HepG2 (cell line): ENCODE data around the gene ELOVL2. TPM values are rescaled to one million over a fixed set of nuclear protein-coding genes. Genes with fewer than 3 reads are reported as not detected.
A peak's percentile ranks its signal among the peaks of the same experiment; 100 is the strongest.

ENCODE experiments used
- CBFB ChIP-seq: sonication (generic); formaldehyde crosslinking; IDR thresholded peaks from 2 replicates; pipeline ENCODE4 v1.4.0; 2020; ENCODE audit warnings: missing genetic modification reagents
- CEBPG ChIP-seq: IDR thresholded peaks from 2 replicates; pipeline ENCODE4 v1.6.1; 2016
- FOSL2 ChIP-seq: sonication (generic); formaldehyde crosslinking; IDR thresholded peaks from 2 replicates; pipeline ENCODE4 v1.4.0; 2020; ENCODE audit warnings: missing genetic modification reagents
- HDAC1 ChIP-seq: sonication (generic); formaldehyde crosslinking; IDR thresholded peaks from 2 replicates; pipeline ENCODE4 v1.5.1; 2020; ENCODE audit warnings: mild to moderate bottlenecking, missing genetic modification reagents
- HNF4G ChIP-seq, 2 experiments: sonication (generic) in 1 of 2; formaldehyde crosslinking in 1 of 2; IDR thresholded peaks; 2 replicates each; pipeline versions ENCODE4 v1.4.0 to v1.6.1; 2011 to 2020; ENCODE audit warnings: borderline replicate concordance in 2 of 2, low read depth in 2 of 2, mild to moderate bottlenecking in 2 of 2, low read length in 1 of 2, missing genetic modification reagents in 1 of 2, moderate library complexity in 1 of 2
- HOXD1 ChIP-seq: sonication (generic); formaldehyde crosslinking; IDR thresholded peaks from 2 replicates; pipeline ENCODE4 v1.5.0; 2020; ENCODE audit warnings: missing genetic modification reagents
- ISL2 ChIP-seq: sonication (generic); formaldehyde crosslinking; IDR thresholded peaks from 2 replicates; pipeline ENCODE4 v1.5.0; 2020; ENCODE audit warnings: missing genetic modification reagents
- JUN ChIP-seq: sonication (generic); formaldehyde crosslinking; IDR thresholded peaks from 2 replicates; pipeline ENCODE4 v1.4.0; 2020; ENCODE audit warnings: mild to moderate bottlenecking, missing genetic modification reagents
- JUNB ChIP-seq: sonication (generic); formaldehyde crosslinking; IDR thresholded peaks from 2 replicates; pipeline ENCODE4 v1.8.0; 2022; ENCODE audit warnings: missing genetic modification reagents, mild to moderate bottlenecking, borderline replicate concordance
- MAZ ChIP-seq, 2 experiments: sonication (generic) in 1 of 2; formaldehyde crosslinking in 1 of 2; IDR thresholded peaks; 2 replicates each; pipeline versions ENCODE4 v1.5.0 to v1.6.1; 2012 to 2020; ENCODE audit warnings: low read depth in 2 of 2, mild to moderate bottlenecking in 2 of 2, borderline replicate concordance in 1 of 2, improper control_type of control experiment in 1 of 2, low read length in 1 of 2, missing genetic modification reagents in 1 of 2, moderate library complexity in 1 of 2
- NR2F1 ChIP-seq, 2 experiments: fragments of 450-650 bp in 1 of 2; formaldehyde crosslinking in 1 of 2; IDR thresholded peaks; 2 replicates each; pipeline versions ENCODE4 v1.5.0 to v1.6.1; 2016 to 2020; ENCODE audit warnings: mild to moderate bottlenecking in 1 of 2, missing compliant biosample characterization in 1 of 2, missing genetic modification reagents in 1 of 2, moderate library complexity in 1 of 2
- NR2F2 ChIP-seq: IDR thresholded peaks from 2 replicates; pipeline ENCODE4 v1.6.1; 2012; ENCODE audit warnings: low read depth, inconsistent platforms, borderline replicate concordance
- SIX4 ChIP-seq: sonication (generic); formaldehyde crosslinking; IDR thresholded peaks from 2 replicates; pipeline ENCODE4 v1.4.0; 2020; ENCODE audit warnings: missing genetic modification reagents
- SP140L ChIP-seq: sonication (generic); formaldehyde crosslinking; IDR thresholded peaks from 2 replicates; pipeline ENCODE4 v1.4.0; 2020; ENCODE audit warnings: missing genetic modification reagents, borderline replicate concordance
- TBL1XR1 ChIP-seq: fragments of 150-350 bp; IDR thresholded peaks from 2 replicates; pipeline ENCODE4 v1.6.1; 2014; ENCODE audit warnings: borderline replicate concordance, low read length; ENCODE audit not compliant: partially characterized antibody
- YEATS4 ChIP-seq: sonication (generic); formaldehyde crosslinking; IDR thresholded peaks from 2 replicates; pipeline ENCODE4 v1.4.0; 2020; ENCODE audit warnings: missing genetic modification reagents, borderline replicate concordance
- ZNF160 ChIP-seq: sonication (generic); formaldehyde crosslinking; IDR thresholded peaks from 2 replicates; pipeline ENCODE4 v1.8.0; 2022; ENCODE audit warnings: mild to moderate bottlenecking, inconsistent platforms, missing genetic modification reagents
- ZNF614 ChIP-seq: IDR thresholded peaks from 2 replicates; pipeline ENCODE4 v1.6.1; 2018; ENCODE audit warnings: missing biosample characterization, missing genetic modification reagents, inconsistent platforms, borderline replicate concordance
- ZNF724P ChIP-seq: sonication (generic); formaldehyde crosslinking; IDR thresholded peaks from 2 replicates; pipeline ENCODE4 v1.8.0; 2022; ENCODE audit warnings: missing genetic modification reagents, borderline replicate concordance
- polyA plus RNA-seq, 8 experiments: library from polyadenylated mRNA; depleted of rRNA in 3 of 8; stranded (reverse) in 7 of 8; unstranded in 1 of 8; fragments of >200 nt; fragmentation: Illumina TruSeq in 4 of 8; extraction: Trizol in 4 of 8; gene quantifications; 2 replicates each; pipeline versions ENCODE4 v1.2.1 to v1.2.3, GENCODE V29; 2011 to 2016; ENCODE audit warnings: low read depth in 4 of 8, missing spikeins in 1 of 8, mixed read lengths in 1 of 8; ENCODE audit not compliant: insufficient read depth in 1 of 8
- total RNA-seq, 5 experiments: library from RNA; depleted of rRNA; stranded (reverse); fragments of >200 nt; fragmentation: Illumina TruSeq; extraction: Trizol; gene quantifications; 2 replicates each; pipeline ENCODE4 v1.2.3, GENCODE V29; 2016; ENCODE audit warnings: low read depth in 1 of 5
- TF ChIP-seq, protein P1 (sequence below): sonication (generic); formaldehyde crosslinking; conservative IDR thresholded peaks from 2 replicates; pipeline ENCODE4 v1.4.0; 2020; ENCODE audit warnings: missing genetic modification reagents
- TF ChIP-seq, protein P2 (sequence below): sonication (generic); formaldehyde crosslinking; IDR thresholded peaks from 2 replicates; pipeline ENCODE4 v1.4.0; 2020; ENCODE audit warnings: missing genetic modification reagents
- TF ChIP-seq, protein P3 (sequence below): sonication (generic); formaldehyde crosslinking; IDR thresholded peaks from 2 replicates; pipeline ENCODE4 v1.5.0; 2020; ENCODE audit warnings: missing genetic modification reagents
- TF ChIP-seq, protein P4 (sequence below): IDR thresholded peaks from 2 replicates; pipeline ENCODE4 v1.6.1; 2016; ENCODE audit warnings: missing compliant biosample characterization, missing genetic modification reagents, borderline replicate concordance

The ELOVL2 gene
- total and polyA plus RNA-seq, 2 of the 13 experiments (the other 11 are each of a cell fraction or from before 2014, with no cell fraction given) = 43.6 to 65.4 TPM

DNA sequence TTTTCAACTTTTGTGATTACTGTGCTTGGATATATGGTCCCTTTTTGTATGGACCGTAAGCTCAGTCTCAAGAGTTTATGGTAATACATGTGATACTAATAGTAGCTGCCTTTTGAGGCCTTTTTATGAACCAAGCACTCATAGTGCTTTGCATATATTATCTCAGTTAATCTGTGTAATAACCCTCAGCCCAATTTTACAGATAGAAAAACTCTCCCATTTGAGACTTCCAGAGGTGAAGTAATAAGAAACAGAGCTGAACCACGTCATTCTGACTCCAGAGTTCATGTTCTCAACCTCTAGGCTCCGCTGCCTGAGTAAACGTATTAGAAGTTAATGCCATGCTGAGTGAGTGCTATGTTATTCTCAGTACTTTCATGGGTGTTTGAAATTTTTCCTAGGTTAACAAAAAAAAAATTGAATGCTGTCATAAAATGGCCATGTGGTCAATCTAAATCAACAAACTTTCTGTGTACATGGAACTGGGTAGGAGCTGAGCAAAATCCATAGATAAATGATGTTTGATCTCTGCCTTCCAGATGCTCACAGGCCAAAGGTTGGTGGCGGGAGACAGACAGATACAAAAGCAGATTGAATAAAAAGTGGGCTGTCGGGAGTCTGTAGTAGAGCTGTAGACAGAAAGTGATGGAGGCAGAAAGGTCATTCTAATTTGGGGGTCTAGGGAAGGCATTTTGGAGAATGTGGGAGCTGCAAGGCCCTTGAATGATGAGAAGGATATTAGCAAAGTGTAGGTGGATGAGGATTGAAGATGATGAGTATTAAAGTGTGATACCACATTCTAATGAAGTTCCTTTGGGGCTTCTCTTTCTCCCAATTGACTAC is 22.6 kb upstream of the ELOVL2 start (continued):
- TF ChIP-seq SIX4 = peak; percentile 36; the same call in 1 of the 2 replicates
- TF ChIP-seq HOXD1 (CRISPR knock-in tag) = peak; percentile 86
- no peak for TF ChIP-seq ZNF160
- TF ChIP-seq CEBPG = peak; percentile 17; the same call in 1 of the 2 replicates
- TF ChIP-seq, protein P1, sequence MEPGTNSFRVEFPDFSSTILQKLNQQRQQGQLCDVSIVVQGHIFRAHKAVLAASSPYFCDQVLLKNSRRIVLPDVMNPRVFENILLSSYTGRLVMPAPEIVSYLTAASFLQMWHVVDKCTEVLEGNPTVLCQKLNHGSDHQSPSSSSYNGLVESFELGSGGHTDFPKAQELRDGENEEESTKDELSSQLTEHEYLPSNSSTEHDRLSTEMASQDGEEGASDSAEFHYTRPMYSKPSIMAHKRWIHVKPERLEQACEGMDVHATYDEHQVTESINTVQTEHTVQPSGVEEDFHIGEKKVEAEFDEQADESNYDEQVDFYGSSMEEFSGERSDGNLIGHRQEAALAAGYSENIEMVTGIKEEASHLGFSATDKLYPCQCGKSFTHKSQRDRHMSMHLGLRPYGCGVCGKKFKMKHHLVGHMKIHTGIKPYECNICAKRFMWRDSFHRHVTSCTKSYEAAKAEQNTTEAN (CRISPR knock-in tag) = 0 out of 2 replicates have a peak, but pooled peaks have one; percentile 15
- TF ChIP-seq, protein P2, sequence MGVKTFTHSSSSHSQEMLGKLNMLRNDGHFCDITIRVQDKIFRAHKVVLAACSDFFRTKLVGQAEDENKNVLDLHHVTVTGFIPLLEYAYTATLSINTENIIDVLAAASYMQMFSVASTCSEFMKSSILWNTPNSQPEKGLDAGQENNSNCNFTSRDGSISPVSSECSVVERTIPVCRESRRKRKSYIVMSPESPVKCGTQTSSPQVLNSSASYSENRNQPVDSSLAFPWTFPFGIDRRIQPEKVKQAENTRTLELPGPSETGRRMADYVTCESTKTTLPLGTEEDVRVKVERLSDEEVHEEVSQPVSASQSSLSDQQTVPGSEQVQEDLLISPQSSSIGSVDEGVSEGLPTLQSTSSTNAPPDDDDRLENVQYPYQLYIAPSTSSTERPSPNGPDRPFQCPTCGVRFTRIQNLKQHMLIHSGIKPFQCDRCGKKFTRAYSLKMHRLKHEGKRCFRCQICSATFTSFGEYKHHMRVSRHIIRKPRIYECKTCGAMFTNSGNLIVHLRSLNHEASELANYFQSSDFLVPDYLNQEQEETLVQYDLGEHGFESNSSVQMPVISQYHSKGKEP (CRISPR knock-in tag) = no peak
- TF ChIP-seq HNF4G (IDR thresholded peaks at IDR 0.05; ENCODE audit: borderline replicate concordance, low read depth, low read length) = peak; percentile 93
- TF ChIP-seq HNF4G (CRISPR knock-in tag; IDR thresholded peaks at IDR 0.05; ENCODE audit: borderline replicate concordance, low read depth) = peak; percentile 66; the same call in 1 of the 2 replicates
- TF ChIP-seq, protein P3, sequence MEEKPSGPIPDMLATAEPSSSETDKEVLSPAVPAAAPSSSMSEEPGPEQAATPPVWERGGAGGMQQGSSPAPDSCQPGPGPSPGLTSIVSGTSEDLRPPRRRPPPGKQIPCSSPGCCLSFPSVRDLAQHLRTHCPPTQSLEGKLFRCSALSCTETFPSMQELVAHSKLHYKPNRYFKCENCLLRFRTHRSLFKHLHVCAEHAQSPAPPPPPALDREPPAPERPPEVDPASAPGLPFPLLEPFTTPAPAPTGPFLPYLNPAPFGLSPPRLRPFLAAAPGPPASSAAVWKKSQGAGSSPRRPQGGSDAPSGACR = no peak
- peak; percentile 79; the same call in 1 of the 2 replicates for TF ChIP-seq JUN (CRISPR knock-in tag)
- TF ChIP-seq NR2F1 (CRISPR knock-in tag; IDR thresholded peaks at IDR 0.05) = peak in 1 of 2 experiments; percentile 84; a peak in 3 of 4 replicates
- no peak; the same call in 1 of the 2 replicates for TF ChIP-seq YEATS4
- TF ChIP-seq SP140L (CRISPR knock-in tag) = peak; percentile 60
- TF ChIP-seq, protein P4, sequence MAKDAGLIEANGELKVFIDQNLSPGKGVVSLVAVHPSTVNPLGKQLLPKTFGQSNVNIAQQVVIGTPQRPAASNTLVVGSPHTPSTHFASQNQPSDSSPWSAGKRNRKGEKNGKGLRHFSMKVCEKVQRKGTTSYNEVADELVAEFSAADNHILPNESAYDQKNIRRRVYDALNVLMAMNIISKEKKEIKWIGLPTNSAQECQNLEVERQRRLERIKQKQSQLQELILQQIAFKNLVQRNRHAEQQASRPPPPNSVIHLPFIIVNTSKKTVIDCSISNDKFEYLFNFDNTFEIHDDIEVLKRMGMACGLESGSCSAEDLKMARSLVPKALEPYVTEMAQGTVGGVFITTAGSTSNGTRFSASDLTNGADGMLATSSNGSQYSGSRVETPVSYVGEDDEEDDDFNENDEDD (CRISPR knock-in tag) = peak; percentile 74; the same call in 1 of the 2 replicates
- TF ChIP-seq ISL2 = peak; percentile 91
- TF ChIP-seq NR2F2 = peak; percentile 85
- TF ChIP-seq JUNB (CRISPR knock-in tag) = peak; percentile 50; the same call in 1 of the 2 replicates
- no peak for TF ChIP-seq ZNF724P (CRISPR knock-in tag)
- TF ChIP-seq CBFB (CRISPR knock-in tag) = peak; percentile 72
- TF ChIP-seq HDAC1 (CRISPR knock-in tag) = peak; percentile 53; the same call in 1 of the 2 replicates
- peak; percentile 19 for TF ChIP-seq ZNF614 (CRISPR knock-in tag)
- peak; percentile 39 for TF ChIP-seq TBL1XR1
- TF ChIP-seq FOSL2 (CRISPR knock-in tag) = peak; percentile 39; the same call in 1 of the 2 replicates
- TF ChIP-seq MAZ (IDR thresholded peaks at IDR 0.05; ENCODE audit: borderline replicate concordance, low read depth, low read length) = no peak
- 0 out of 2 replicates have a peak, but pooled peaks have one; percentile 39 for TF ChIP-seq MAZ (CRISPR knock-in tag; IDR thresholded peaks at IDR 0.05; ENCODE audit: low read depth)
